GM19238 (cell line): Measurements from ENCODE around the gene GRIA1.

Experiments
- DNase-seq: peaks from one replicate; pipeline ENCODE4 v3.0.0; 2011; ENCODE audit warnings: low spot score; ENCODE audit not compliant: insufficient read length

The GRIA1 gene

GRCh38 chr5:153658149-153658548 is 167.7 kb downstream of the GRIA1 start:
- no peak for DNase-seq

DNA sequence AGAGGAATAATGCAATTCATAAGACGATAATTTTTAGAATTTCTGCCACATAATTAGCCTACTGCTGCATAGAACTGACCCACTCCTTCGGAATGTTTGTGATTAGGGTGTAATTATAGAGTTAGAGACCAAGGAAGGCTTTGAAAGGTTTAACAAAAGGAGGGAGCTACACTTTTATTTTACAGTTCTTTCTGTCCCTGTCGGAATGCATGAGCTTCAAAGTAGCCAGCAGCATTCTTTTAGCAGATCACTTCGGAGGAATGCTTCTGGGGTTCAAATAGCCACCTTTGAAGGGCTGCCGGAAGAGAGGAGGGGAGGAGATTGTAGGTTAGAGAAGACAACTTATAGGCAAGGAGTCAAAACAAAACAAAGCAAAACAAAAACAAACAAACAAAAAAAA is 168.1 kb downstream of the GRIA1 start:
- no peak for DNase-seq

- no peak for DNase-seq
Measured at GRCh38 chr5:153659039-153659736, 168.7 kb downstream of the GRIA1 start.

GRCh38 chr5:153660919-153661318 is 170.4 kb downstream of the GRIA1 start:
- no peak for DNase-seq

DNA sequence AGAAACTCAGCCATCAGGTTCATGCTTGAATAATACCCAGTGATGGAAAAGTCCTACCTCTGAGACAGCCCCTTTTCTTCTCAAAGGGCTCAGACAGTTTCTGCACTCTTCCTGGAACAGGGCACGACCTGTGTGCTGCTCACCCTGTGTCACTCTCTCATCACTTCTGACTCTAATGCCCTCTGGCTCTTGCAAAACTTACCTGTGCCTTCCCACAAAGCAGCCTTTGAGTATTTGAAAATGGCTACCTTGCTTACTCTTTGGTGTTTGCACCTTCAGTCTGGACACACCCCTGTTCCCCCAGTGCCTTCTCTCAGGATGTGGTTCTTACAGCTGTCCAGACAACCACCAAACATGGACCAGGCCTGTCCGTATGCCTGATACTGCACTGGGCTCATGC is 171.4 kb downstream of the GRIA1 start:
- DNase-seq: no peak

DNA sequence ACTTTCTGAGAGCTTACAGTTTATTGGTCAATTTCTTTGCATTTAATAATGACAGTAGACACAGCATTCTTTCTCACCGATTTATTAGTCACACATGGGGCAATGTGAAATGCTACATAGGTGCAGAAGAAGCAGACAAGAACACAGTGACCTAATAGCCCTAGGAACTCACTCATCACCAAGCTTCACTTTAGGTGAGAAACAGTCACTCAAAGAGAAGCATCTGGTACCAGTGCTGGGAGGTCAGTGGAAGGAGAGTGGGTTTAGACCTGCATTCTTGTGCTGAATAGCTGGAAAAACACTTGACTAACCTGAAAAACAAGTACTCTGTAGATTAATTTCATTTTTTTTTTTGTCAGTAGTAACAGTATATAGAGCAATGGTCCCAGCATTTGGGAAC is 179.6 kb downstream of the GRIA1 start:
- no peak for DNase-seq

GRCh38 chr5:153671653-153672346 is 181.3 kb downstream of the GRIA1 start:
- DNase-seq: no peak

DNA sequence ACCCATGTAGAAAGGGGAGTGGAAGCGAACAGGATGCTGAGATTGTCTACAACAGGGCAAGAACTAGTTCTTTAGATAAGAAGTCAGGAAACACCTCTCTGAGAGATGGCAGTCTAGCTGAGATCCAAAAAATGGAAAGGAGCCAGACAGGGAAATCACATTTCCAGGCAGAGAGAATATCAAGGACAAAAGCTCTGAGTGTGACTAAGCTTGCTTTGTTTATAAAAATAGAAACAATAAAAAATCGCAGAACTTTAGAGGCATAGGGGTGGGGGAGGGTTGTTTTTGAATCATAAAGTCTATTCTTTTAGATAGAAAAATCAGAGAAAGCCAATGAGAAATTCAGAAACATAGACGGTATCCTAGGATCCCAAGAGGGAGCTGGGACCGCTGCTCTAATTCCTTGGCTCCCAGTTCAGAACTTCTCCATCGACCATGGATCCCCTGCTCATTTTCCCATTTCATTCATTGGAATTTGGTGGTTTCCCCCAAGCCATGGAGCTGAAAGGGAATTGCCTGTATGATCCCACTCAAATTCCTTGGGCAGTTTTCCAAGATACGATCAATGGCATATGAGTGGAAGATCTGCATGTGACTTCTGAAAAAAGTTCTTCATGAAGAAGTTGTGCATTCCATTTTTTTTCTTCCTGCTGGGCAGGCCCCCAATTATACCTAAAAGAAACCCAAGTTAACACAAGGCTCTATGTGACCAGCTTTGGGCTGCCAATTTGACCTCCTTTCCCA is 182.0 kb downstream of the GRIA1 start:
- no peak for DNase-seq

GRCh38 chr5:153674356-153674755 is 183.9 kb downstream of the GRIA1 start:
- DNase-seq: no peak

- no peak for DNase-seq
Measured at GRCh38 chr5:153676406-153676805, 185.9 kb downstream of the GRIA1 start.

DNA sequence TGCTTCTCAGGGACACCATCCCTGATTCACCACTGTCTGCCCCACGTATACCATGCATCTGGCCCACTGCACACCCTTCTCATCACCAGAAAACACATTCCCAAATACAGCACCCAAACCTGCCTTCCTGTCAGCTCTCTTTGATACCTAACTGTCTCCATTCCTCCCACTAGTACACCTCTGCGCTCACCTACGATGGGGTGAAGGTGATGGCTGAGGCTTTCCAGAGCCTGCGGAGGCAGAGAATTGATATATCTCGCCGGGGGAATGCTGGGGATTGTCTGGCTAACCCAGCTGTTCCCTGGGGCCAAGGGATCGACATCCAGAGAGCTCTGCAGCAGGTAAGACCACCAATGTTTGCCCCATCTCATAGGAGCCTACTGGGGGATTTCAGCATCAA is 186.4 kb downstream of the GRIA1 start:
- no peak for DNase-seq

DNA sequence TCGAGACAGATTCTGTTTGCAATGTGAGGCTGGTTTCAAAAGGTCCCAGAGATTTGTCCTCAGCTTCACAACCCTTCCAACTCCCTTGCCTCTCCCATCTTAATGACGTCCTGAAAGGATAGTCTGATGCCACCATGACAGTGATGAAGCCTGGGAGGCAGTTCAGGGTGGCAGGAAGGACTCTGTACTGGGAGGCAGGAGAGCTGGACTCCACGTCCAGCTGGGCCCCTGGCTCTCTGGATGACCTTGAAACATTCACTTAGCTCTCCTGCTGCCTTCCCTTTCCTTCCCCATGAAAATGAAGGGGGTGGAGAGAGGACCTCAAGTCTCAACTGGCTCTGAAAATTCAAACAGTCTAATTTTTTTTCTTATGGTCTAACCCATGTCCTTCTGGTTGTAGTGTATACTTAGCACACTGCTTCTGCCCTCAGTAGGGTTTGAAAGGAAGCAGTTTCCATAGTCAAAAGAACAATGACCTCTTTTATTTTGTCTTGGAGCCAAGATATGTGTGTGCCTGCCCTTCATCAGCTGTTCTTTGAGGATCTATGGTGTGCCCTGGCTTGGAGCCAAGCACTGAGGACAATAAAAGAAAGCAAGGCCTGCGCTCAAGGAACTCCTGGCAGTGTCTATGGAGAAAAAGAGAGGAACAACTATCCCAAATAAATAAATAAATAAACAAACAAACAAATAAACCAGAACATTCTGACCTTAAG is 188.3 kb downstream of the GRIA1 start:
- no peak for DNase-seq

DNA sequence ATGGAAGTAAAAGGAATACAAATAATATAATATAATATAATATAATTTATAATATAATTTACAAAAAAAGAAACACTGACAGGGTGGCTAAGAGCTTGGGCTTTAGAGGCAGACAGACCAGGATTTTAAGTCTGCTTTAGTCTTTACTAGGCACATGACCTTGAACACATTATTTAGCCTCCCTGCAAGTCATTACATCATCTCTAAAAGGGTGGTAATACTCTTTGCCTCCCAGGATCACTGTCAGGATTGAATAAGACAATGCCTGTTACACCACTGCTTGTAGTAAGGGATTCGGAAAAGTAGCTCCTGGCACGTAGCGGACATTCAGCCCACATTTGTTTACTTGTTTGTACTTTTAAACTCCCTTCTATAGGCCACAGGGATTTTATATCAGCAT is 199.8 kb downstream of the GRIA1 start:
- no peak for DNase-seq

GRCh38 chr5:153696256-153696655 is 205.8 kb downstream of the GRIA1 start:
- DNase-seq: no peak

DNA sequence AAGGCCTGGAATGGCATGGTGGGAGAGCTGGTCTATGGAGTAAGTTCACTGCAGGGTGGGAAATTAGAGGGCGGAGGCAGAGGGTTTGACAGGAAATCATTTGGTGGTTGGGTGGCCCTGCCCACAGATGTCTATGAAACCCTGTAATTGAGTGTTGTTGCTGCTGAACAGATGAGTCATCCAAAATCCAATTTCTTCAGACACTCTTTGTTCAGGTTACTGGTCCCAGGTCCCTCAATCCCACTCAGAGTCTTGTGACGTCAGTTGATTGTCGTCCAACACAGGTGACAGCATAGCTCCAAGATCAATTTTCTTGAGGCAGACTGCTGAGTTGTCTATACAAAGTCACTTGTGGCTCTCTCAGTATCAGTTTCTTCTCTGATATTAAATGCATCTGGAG is 208.6 kb downstream of the GRIA1 start:
- DNase-seq: no peak

GRCh38 chr5:153700940-153701339 is 210.5 kb downstream of the GRIA1 start:
- DNase-seq: no peak

DNA sequence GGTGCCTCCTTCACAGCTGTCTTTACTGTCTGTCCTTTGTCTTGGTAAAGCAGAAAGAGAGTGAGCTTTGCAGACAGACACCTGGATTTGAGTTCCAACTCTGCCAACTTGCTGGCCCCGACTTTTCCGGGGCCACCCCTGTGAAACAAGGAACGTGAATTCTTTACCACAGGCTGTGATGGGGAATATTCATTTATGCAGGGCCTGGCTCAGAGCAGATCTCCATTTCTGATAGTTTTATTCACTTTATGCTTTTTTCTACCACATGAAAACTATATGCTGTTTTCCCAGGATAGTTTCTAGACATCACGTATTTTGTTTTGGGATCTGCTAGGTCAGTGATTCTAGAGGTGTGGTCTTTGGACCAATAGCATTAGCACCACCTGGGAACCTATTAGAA is 211.8 kb downstream of the GRIA1 start:
- no peak for DNase-seq

GRCh38 chr5:153704110-153704509 is 213.6 kb downstream of the GRIA1 start:
- DNase-seq: no peak

- DNase-seq: no peak
Measured at GRCh38 chr5:153707626-153708025, 217.2 kb downstream of the GRIA1 start.

DNA sequence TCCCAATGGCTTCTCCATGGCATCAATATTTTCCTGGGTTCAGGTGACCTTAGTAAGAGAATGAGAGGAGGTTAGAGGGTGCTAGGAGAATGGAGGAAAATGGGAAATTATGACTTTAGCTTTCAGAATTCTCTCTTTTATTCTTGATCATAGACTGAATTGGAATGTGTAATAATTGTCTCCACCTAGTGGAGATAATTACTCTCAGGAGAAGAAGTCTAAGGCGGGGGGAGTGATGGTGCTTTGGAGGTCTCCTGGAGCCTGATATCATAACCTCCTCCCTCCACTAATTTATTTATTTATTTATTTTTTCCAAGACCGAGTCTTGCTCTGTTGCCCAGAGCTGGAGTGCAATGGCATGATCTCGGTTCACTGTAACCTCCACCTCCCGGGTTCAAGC is 221.3 kb downstream of the GRIA1 start:
- no peak for DNase-seq

- DNase-seq: no peak
Measured at GRCh38 chr5:153712946-153713345, 222.5 kb downstream of the GRIA1 start.

DNA sequence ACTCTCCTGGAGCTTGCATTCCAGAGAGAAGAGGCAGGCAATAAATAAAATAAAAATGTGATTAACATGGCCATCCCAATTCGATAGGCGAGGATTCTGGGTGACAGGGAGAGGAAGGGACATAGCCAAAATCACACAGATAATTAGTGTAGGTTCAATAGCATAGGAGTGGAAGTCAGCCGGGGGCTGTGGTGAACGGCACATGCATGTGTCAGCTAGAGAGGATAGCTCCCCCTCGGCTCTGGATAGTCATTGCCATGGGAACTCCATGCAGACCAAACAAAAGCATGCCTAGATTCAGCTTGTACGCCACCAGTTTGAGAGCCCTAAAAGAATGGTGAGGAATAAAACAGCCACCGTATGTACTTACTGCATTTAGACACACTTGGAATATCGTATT is 223.5 kb downstream of the GRIA1 start:
- DNase-seq: no peak
